SK-N-SH treated with all-trans-retinoic acid at 6 μM for 48 hours (cell line): Measurements from ENCODE around the gene PPM1K.

Source experiments
- GLIS3 ChIP-seq: fragments of 250-450 bp; sonication (Bioruptor Pico); IDR thresholded peaks from 2 replicates; pipeline ENCODE4 v1.5.0; 2020; ENCODE audit warnings: mild to moderate bottlenecking, moderate library complexity
- OSR1 ChIP-seq: fragments of 250-450 bp; sonication (Bioruptor Pico); IDR thresholded peaks from 2 replicates; pipeline ENCODE4 v1.8.0; 2022; ENCODE audit warnings: moderate library complexity, mild to moderate bottlenecking, inconsistent platforms
- PATZ1 ChIP-seq: fragments of 250-450 bp; sonication (Bioruptor Pico); IDR thresholded peaks from 2 replicates; pipeline ENCODE4 v1.8.0; 2020; ENCODE audit warnings: mild to moderate bottlenecking, moderate library complexity, borderline replicate concordance
- RARB ChIP-seq: fragments of 250-450 bp; sonication (Bioruptor Pico); IDR thresholded peaks from 2 replicates; pipeline ENCODE4 v1.8.0; 2021; ENCODE audit warnings: mild to moderate bottlenecking, moderate library complexity
- TSHZ2 ChIP-seq: fragments of 250-450 bp; sonication (Bioruptor Pico); IDR thresholded peaks from 2 replicates; pipeline ENCODE4 v1.5.0; 2020; ENCODE audit warnings: mild to moderate bottlenecking, moderate library complexity
- ZFP3 ChIP-seq: fragments of 250-450 bp; sonication (Bioruptor Pico); IDR thresholded peaks from 2 replicates; pipeline ENCODE4 v1.5.0; 2020; ENCODE audit warnings: mild to moderate bottlenecking, moderate library complexity
- ZFP30 ChIP-seq: fragments of 450-650 bp; formaldehyde crosslinking; IDR thresholded peaks from 2 replicates; pipeline ENCODE4 v1.5.0; 2022; ENCODE audit warnings: mild to moderate bottlenecking, moderate library complexity
- ZNF70 ChIP-seq: fragments of 450-650 bp; formaldehyde crosslinking; IDR thresholded peaks from 2 replicates; pipeline ENCODE4 v1.5.0; 2020; ENCODE audit warnings: mild to moderate bottlenecking, moderate library complexity

- TF ChIP-seq ZFP30 (no peak), ZFP3 (CRISPR knock-in tag) (no peak), TSHZ2 (no peak), PATZ1 (no peak), RARB (no peak), ZNF70 (no peak), GLIS3 (CRISPR knock-in tag) (no peak), OSR1 (CRISPR knock-in tag) (no peak)
These were observed 44.1 kb downstream of the PPM1K start for GRCh38 chr4:88240297-88240714.
